K562 (cell line): ENCODE measurements around the gene UBE2J2. TPM values are rescaled to one million over a fixed set of nuclear protein-coding genes. Genes with fewer than 3 reads are reported as not detected.

Experiments
- ATF2 ChIP-seq: sonication (generic); formaldehyde crosslinking; IDR thresholded peaks from 2 replicates; pipeline ENCODE4 v1.8.1; 2022; ENCODE audit warnings: missing genetic modification reagents
- DPF2 ChIP-seq: fragments of 450-650 bp; IDR thresholded peaks from 2 replicates; pipeline ENCODE4 v1.6.1; 2016
- FOS ChIP-seq: IDR thresholded peaks from 3 replicates; pipeline ENCODE4 v1.6.1; 2011; ENCODE audit not compliant: insufficient read length; ENCODE audit errors: extremely low read depth
- FOXA1 ChIP-seq: fragments of 450-650 bp; IDR thresholded peaks from 2 replicates; pipeline ENCODE4 v1.6.1; 2016; ENCODE audit warnings: mild to moderate bottlenecking, borderline replicate concordance
- GABPB1 ChIP-seq: sonication (generic); formaldehyde crosslinking; IDR thresholded peaks from 2 replicates; pipeline ENCODE4 v1.8.0; 2022; ENCODE audit warnings: mild to moderate bottlenecking, missing genetic modification reagents
- ILK ChIP-seq: fragments of 450-650 bp; IDR thresholded peaks from 2 replicates; pipeline ENCODE4 v1.6.1; 2016; ENCODE audit warnings: missing genetic modification characterization, low read depth, mild to moderate bottlenecking, missing compliant biosample characterization, moderate library complexity, borderline replicate concordance
- JUN ChIP-seq, 2 experiments: sonication (generic) in 1 of 2; formaldehyde crosslinking in 1 of 2; IDR thresholded peaks; 2 replicates each; pipeline versions ENCODE4 v1.6.1 to v1.8.0; 2012 to 2022; ENCODE audit warnings: borderline replicate concordance in 2 of 2, mild to moderate bottlenecking in 2 of 2, improper control_type of control experiment in 1 of 2, low read depth in 1 of 2, low read length in 1 of 2, missing genetic modification reagents in 1 of 2
- JUND ChIP-seq, 2 experiments: IDR thresholded peaks; 2 replicates in 1 of 2; 3 replicates in 1 of 2; pipeline ENCODE4 v1.6.1; 2011; ENCODE audit warnings: borderline replicate concordance in 2 of 2, low read depth in 2 of 2, low read length in 2 of 2, improper control_type of control experiment in 1 of 2, missing biosample characterization in 1 of 2, missing genetic modification characterization in 1 of 2, missing genetic modification reagents in 1 of 2
- KDM2B ChIP-seq: fragments of 250-450 bp; sonication (Bioruptor Pico); IDR thresholded peaks from 2 replicates; pipeline ENCODE4 v1.8.0; 2021; ENCODE audit warnings: mild to moderate bottlenecking, moderate library complexity
- KLF16 ChIP-seq: IDR thresholded peaks from 2 replicates; pipeline ENCODE4 v1.6.1; 2016; ENCODE audit warnings: antibody characterized with exemption
- NFIC ChIP-seq: fragments of 450-650 bp; IDR thresholded peaks from 2 replicates; pipeline ENCODE4 v1.6.1; 2017; ENCODE audit warnings: mild to moderate bottlenecking, inconsistent platforms
- SMAD4 ChIP-seq: fragments of 250-450 bp; sonication (Bioruptor Pico); conservative IDR thresholded peaks from 2 replicates; pipeline ENCODE4 v1.8.0; 2021; ENCODE audit warnings: inconsistent platforms, mild to moderate bottlenecking, moderate library complexity
- SP1 ChIP-seq: sonication (generic); formaldehyde crosslinking; IDR thresholded peaks from 2 replicates; pipeline ENCODE4 v1.8.1; 2022; ENCODE audit warnings: mild to moderate bottlenecking, missing genetic modification reagents
- TEAD4 ChIP-seq, 2 experiments: sonication (generic) in 1 of 2; formaldehyde crosslinking in 1 of 2; IDR thresholded peaks; 2 replicates each; pipeline versions ENCODE4 v1.6.1 to v1.8.0; 2012 to 2022; ENCODE audit warnings: borderline replicate concordance in 1 of 2, inconsistent platforms in 1 of 2, low read length in 1 of 2, mild to moderate bottlenecking in 1 of 2, missing genetic modification reagents in 1 of 2
- XRCC4 ChIP-seq: IDR thresholded peaks from one replicate; pipeline ENCODE4 v1.6.1; 2011; ENCODE audit not compliant: insufficient read depth, insufficient read length; ENCODE audit errors: extremely low read depth
- ZBTB2 ChIP-seq: fragments of 450-650 bp; IDR thresholded peaks from 2 replicates; pipeline ENCODE4 v1.6.1; 2016; ENCODE audit warnings: antibody characterized with exemption
- ZFP30 ChIP-seq: fragments of 250-450 bp; sonication (Bioruptor Pico); IDR thresholded peaks from 2 replicates; pipeline ENCODE4 v1.8.0; 2022; ENCODE audit warnings: moderate library complexity, mild to moderate bottlenecking, inconsistent platforms, borderline replicate concordance
- ZNF12 ChIP-seq: sonication (generic); formaldehyde crosslinking; IDR thresholded peaks from 2 replicates; pipeline ENCODE4 v1.4.0; 2020; ENCODE audit warnings: mild to moderate bottlenecking, missing genetic modification reagents
- polyA plus RNA-seq, 8 experiments: library from polyadenylated mRNA; depleted of rRNA in 4 of 8; stranded (reverse) in 5 of 8; unstranded in 3 of 8; fragments of >200 nt; fragmentation: Nextera tagmentation in 2 of 8; fragmentation: Illumina TruSeq in 1 of 8; extraction: Ambion mirVana in 2 of 8; extraction: Trizol in 1 of 8; gene quantifications; 2 replicates each; pipeline versions ENCODE4 v1.2.1 to v1.2.3, GENCODE V29; 2011 to 2014; ENCODE audit warnings: inconsistent platforms in 1 of 8, missing spikeins in 1 of 8
- total RNA-seq, 7 experiments: library from RNA; depleted of rRNA in 6 of 7; stranded (reverse); fragments of >200 nt in 6 of 7; fragmentation: Illumina TruSeq in 2 of 7; extraction: Trizol in 2 of 7; gene quantifications; 2 replicates each; pipeline versions ENCODE4 v1.2.1 to v1.2.3, GENCODE V29; 2011 to 2021; ENCODE audit warnings: low replicate concordance in 1 of 7
- TF ChIP-seq, protein P1 (sequence below): fragments of 450-650 bp; formaldehyde crosslinking; IDR thresholded peaks from 2 replicates; pipeline ENCODE4 v1.4.0; 2020; ENCODE audit warnings: mild to moderate bottlenecking
- TF ChIP-seq, protein P2 (sequence below): fragments of 250-450 bp; sonication (Bioruptor Pico); IDR thresholded peaks from 2 replicates; pipeline ENCODE4 v1.8.0; 2021; ENCODE audit warnings: borderline replicate concordance, mild to moderate bottlenecking, moderate library complexity; ENCODE audit not compliant: poor library complexity, severe bottlenecking

The UBE2J2 gene
- total and polyA plus RNA-seq, 9 of the 15 experiments (the other 6 are each of a cell fraction or from before 2014, with no cell fraction given), result 0.93 to 112 (median 75.5) TPM

DNA sequence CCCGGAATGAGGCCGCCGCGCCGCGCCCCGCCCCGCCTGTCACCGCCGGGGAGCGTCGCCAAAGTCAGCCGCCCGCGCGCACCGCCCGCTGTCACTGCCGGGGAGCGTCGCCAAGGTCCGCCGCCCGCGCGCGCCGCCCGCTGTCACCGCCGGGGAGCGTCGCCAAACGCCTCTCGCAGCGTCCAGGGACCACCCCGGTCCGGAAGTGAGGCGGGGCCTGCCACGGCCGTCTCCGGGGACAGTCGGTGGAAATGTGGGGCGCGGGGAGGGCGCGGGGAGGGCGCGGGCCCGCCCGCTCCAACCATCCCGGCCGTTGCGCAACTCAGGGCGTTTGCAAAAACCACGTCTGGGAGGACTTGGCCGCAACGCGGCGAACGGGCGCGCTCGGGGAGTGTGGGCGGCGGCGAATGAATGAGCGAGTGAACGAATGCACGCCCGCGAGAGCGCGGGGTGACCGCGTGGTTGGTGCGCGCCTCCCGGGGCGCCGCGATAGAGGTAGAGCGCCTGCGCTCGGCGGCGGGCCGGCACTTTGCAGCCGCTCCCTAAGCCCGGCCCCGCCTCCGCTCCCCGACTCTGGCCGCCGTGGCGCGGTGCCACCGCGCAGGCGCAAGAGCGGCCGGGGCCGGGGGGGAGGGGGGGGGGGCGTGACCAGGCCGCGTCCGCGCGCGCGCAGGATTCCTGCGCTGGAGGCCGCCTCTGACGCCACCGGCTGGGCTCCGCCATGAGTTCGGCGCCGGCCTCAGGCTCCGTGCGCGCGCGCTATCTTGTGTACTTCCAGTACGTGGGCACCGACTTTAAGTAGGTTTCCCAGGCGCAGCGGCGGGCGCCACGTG, 34.5 kb upstream of the UBE2J2 start, which contains the start of the genes ACAP3 and PUSL1 (continued):
- no peak for TF ChIP-seq ZBTB2
- peak; percentile 94 for TF ChIP-seq SMAD4
- peak; percentile 83 for TF ChIP-seq ZNF12 (CRISPR knock-in tag)
- no peak for TF ChIP-seq XRCC4
- TF ChIP-seq GABPB1 (CRISPR knock-in tag), result peak; percentile 79
- no peak for TF ChIP-seq KLF16
- TF ChIP-seq, protein P1, sequence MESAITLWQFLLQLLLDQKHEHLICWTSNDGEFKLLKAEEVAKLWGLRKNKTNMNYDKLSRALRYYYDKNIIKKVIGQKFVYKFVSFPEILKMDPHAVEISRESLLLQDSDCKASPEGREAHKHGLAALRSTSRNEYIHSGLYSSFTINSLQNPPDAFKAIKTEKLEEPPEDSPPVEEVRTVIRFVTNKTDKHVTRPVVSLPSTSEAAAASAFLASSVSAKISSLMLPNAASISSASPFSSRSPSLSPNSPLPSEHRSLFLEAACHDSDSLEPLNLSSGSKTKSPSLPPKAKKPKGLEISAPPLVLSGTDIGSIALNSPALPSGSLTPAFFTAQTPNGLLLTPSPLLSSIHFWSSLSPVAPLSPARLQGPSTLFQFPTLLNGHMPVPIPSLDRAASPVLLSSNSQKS (CRISPR knock-in tag), result no peak
- peak; percentile 31; the same call in 1 of the 2 replicates for TF ChIP-seq JUN (IDR thresholded peaks at IDR 0.05; ENCODE audit: borderline replicate concordance, low read depth, low read length)
- no peak for TF ChIP-seq JUN (CRISPR knock-in tag; IDR thresholded peaks at IDR 0.05; ENCODE audit: borderline replicate concordance)
- no peak for TF ChIP-seq ILK (tag)
- TF ChIP-seq KDM2B (CRISPR knock-in tag), result peak; percentile 87; the same call in 1 of the 2 replicates
- TF ChIP-seq NFIC, result peak; percentile 39; the same call in 1 of the 2 replicates
- peak; percentile 20; the same call in 1 of the 2 replicates for TF ChIP-seq ATF2 (CRISPR knock-in tag)
- no peak for TF ChIP-seq ZFP30
- TF ChIP-seq JUND (IDR thresholded peaks at IDR 0.05; ENCODE audit: borderline replicate concordance, low read depth, low read length), result peak; percentile 35; the same call in 1 of the 2 replicates
- TF ChIP-seq JUND (tag; IDR thresholded peaks at IDR 0.05; ENCODE audit: borderline replicate concordance, low read depth, low read length), result peak; percentile 31; the same call in 1 of the 3 replicates
- 0 out of 2 replicates have a peak, but pooled peaks have one; percentile 5 for TF ChIP-seq TEAD4 (IDR thresholded peaks at IDR 0.05; ENCODE audit: low read length)
- TF ChIP-seq TEAD4 (CRISPR knock-in tag; IDR thresholded peaks at IDR 0.05; ENCODE audit: borderline replicate concordance), result no peak
- TF ChIP-seq, protein P2, sequence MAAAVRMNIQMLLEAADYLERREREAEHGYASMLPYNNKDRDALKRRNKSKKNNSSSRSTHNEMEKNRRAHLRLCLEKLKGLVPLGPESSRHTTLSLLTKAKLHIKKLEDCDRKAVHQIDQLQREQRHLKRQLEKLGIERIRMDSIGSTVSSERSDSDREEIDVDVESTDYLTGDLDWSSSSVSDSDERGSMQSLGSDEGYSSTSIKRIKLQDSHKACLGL (CRISPR knock-in tag), result peak; percentile 66
- TF ChIP-seq FOS, result no peak
- peak; percentile 89 for TF ChIP-seq SP1
- TF ChIP-seq FOXA1, result no peak
- peak; percentile 33; the same call in 1 of the 2 replicates for TF ChIP-seq DPF2
